Endothelial cell (in vitro differentiated cells): ENCODE results near the gene MVB12B. TPM values are rescaled to one million over a fixed set of nuclear protein-coding genes. Genes with fewer than 3 reads are reported as not detected.

ENCODE experiments used
- DNase-seq: peaks from one replicate; pipeline ENCODE4 v3.0.0; 2021; ENCODE audit warnings: low spot score
- H3K27ac Mint-ChIP-seq: one replicate; pipeline ENCODE4 v1.8.0; 2021; ENCODE audit warnings: mixed read lengths, inconsistent platforms; ENCODE audit not compliant: unreplicated experiment
- H3K27me3 Mint-ChIP-seq: one replicate; pipeline ENCODE4 v1.8.0; 2021; ENCODE audit warnings: mild to moderate bottlenecking, moderate library complexity, mixed read lengths, inconsistent platforms; ENCODE audit not compliant: unreplicated experiment
- H3K36me3 Mint-ChIP-seq: one replicate; pipeline ENCODE4 v1.8.0; 2021; ENCODE audit warnings: mild to moderate bottlenecking, low read depth, mixed read lengths, inconsistent platforms; ENCODE audit not compliant: unreplicated experiment
- H3K4me1 Mint-ChIP-seq: one replicate; pipeline ENCODE4 v1.8.0; 2021; ENCODE audit warnings: mild to moderate bottlenecking, mixed read lengths, inconsistent platforms; ENCODE audit not compliant: unreplicated experiment
- H3K4me3 Mint-ChIP-seq: one replicate; pipeline ENCODE4 v1.8.0; 2021; ENCODE audit warnings: mild to moderate bottlenecking, mixed read lengths, inconsistent platforms; ENCODE audit not compliant: unreplicated experiment
- H3K9me3 Mint-ChIP-seq: one replicate; pipeline ENCODE4 v1.8.0; 2021; ENCODE audit warnings: mixed read lengths, inconsistent platforms; ENCODE audit not compliant: unreplicated experiment
- CTCF ChIP-seq: fragments of 200-600 bp; sonication (generic); IDR thresholded peaks from one replicate; pipeline ENCODE4 v1.5.0; 2021; ENCODE audit warnings: antibody characterized with exemption; ENCODE audit not compliant: unreplicated experiment
- total RNA-seq: library from RNA; stranded (reverse); fragmentation: NEBNext Ultra II Directional; extraction: Animal tissue kit (Norgen Biotek cat#: 25700); gene quantifications from one replicate; pipeline ENCODE4 v1.2.1, GENCODE V29; 2021; ENCODE audit not compliant: unreplicated experiment

The MVB12B gene
- total RNA-seq, 1 donor from 2014 or later: 18.8 TPM

DNA sequence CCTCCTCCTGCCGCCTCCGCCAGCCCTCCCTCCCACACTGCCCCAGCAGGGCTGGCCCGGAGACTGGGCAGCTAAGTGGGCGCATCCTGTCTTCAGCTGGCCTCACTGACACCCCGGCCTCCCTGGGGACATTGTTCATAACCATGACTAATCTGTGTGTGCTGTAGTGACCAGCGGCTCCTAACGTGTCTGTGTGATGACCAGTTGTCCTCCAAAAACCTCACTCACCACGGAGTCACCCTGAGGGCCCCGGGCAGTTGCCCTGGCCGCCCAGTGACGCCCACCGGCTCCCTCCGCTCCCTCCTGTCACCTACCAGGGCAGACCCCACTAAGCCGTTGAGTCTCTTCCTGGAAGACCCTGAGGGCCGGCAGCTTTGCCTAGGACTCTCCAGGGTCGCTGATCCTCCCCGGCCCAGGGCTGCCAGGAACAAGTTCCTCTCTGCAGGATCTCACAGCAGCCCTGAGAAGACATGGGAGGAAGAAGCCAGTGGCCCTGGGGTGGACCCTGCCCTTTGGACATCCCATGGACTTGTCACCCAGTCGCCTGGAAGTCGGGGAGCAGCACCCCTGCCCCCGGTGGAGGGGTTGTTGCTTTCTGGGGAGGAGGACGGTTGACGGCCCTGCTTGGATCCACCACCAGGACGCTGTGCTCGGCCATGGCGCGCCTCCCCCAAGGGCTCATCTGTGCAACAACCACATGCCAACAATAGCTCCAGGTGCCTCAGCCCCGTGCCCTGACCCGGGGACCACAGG, 176.9 kb downstream of the MVB12B start:
- TF ChIP-seq CTCF: no peak
- no peaks in the 10 kb centered on the region for H3K9me3 Mint-ChIP-seq
- H3K36me3 Mint-ChIP-seq: no peaks in the 10 kb centered on the region
- H3K27me3 Mint-ChIP-seq: peaks cover 10% of the 10 kb centered on the region
- no peak for DNase-seq
- H3K4me3 Mint-ChIP-seq: no peak overlapping the region
- H3K4me1 Mint-ChIP-seq: peaks cover 6% of the 10 kb centered on the region
- H3K27ac Mint-ChIP-seq: no peak overlapping the region

DNA sequence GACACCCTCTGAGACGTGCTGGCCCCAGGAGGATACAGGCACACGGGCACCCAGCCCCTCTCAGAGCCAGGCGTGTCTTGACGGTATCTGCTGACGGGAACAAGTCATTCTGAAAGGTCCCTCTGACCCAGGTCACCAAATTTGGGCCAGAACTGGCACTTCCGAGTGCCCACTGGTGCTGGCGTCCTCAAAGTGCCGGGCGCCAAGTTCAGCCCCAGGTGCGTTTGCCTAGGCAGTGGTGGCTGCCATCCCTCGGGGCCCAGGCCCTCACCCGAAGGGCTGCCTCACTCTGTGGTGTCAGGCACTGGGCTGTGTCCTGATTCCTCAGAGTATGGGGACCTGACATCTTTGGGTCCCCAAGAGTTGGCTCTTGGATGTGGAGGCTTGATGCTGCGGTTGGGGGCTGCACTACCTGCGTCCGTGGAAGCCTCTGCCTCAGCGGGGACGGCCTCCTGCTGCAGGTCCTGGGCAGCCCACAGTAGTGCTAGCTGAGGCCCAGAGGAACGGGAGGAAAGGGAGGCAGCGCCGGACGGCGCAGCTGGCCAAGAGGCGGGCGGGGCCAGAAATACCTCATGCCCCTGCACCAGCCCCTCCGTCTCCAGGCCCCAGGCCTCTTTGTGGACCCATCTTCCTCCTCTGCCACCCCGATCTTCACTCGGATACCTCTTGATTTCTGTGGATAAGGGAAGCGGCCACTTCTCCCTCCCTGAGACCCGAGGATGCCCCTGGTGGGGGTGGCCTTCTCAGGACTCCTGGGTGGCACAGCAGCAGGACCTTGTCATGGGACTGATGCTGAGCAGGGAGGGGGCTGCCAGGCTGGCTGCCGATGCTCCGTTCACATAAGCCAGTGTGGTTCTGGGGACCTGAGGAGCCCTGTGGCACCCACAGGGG, 177.7 kb downstream of the MVB12B start:
- Mint-ChIP-seq H3K4me1 (no peaks in the 10 kb centered on the region), H3K9me3 (no peaks in the 10 kb centered on the region), H3K4me3 (no peak overlapping the region), H3K27me3 (peaks cover 12% of the 10 kb centered on the region), H3K27ac (no peak overlapping the region), H3K36me3 (no peaks in the 10 kb centered on the region)
- no peak for DNase-seq
- no peak for TF ChIP-seq CTCF

DNA sequence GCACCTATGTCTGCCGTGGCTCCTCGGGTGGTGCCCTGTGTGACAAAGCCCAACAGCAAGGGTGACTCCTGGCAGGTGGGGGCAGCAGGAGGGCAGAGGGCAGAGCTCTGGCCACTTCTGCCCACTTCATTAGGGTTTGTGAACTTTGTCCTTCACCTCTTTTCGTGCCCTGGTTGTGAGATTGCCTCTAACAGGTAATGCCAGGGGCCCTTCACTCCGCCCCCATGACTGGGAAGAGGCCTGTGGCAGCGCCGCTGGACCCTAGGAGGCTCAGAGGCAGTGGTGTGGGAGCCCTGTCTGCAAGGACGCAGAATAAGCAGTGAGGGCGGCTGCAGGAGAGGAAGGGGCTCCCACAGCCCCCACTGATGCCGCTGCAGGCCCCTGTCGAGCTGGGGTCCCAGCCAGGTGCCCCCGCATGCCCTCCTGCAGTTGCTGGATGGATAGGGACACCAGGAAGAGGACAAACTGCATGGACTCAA, 178.4 kb downstream of the MVB12B start:
- Mint-ChIP-seq H3K9me3 (no peaks in the 10 kb centered on the region), H3K27me3 (peaks cover 12% of the 10 kb centered on the region), H3K4me1 (no peaks in the 10 kb centered on the region), H3K4me3 (no peak overlapping the region), H3K36me3 (no peaks in the 10 kb centered on the region), H3K27ac (no peak overlapping the region)
- DNase-seq: no peak
- no peak for TF ChIP-seq CTCF

- DNase-seq: no peak
- Mint-ChIP-seq H3K27me3 (peaks cover 9% of the 10 kb centered on the region), H3K36me3 (no peaks in the 10 kb centered on the region), H3K27ac (no peak overlapping the region), H3K4me3 (no peak overlapping the region), H3K4me1 (no peaks in the 10 kb centered on the region), H3K9me3 (no peaks in the 10 kb centered on the region)
- no peak for TF ChIP-seq CTCF
Observed at GRCh38 chr9:126505697-126506346, 179.2 kb downstream of the MVB12B start.
